Keratinocyte (primary cell): ENCODE results near the gene TCHH. TPM values are rescaled to one million over a fixed set of nuclear protein-coding genes. Genes with fewer than 3 reads are reported as not detected.

Source experiments
- DNase-seq: peaks from one replicate; pipeline ENCODE4 v3.0.0-alpha.2; 2011; ENCODE audit warnings: low read depth, missing footprints, low spot score
- FAIRE-seq: peaks from 2 replicates; lab custom pipeline; 2011; peaks lifted over from hg19 to GRCh38; lab: Jason Lieb, UNC
- H2AFZ ChIP-seq: 2 replicates; pipeline ENCODE4 v1.6.0; 2012; ENCODE audit warnings: low read length, control low read depth, inconsistent platforms; ENCODE audit not compliant: control insufficient read depth
- H3K27ac ChIP-seq: 2 replicates; pipeline ENCODE4 v1.5.1; 2011; ENCODE audit warnings: low read length; ENCODE audit not compliant: control insufficient read depth, insufficient read depth
- H3K27me3 ChIP-seq: 3 replicates; pipeline ENCODE4 v1.6.0; 2011; ENCODE audit warnings: low read length; ENCODE audit not compliant: control insufficient read depth, insufficient read depth; ENCODE audit errors: extremely low read depth
- H3K36me3 ChIP-seq, 2 experiments: 2 replicates in 1 of 2; 3 replicates in 1 of 2; pipeline ENCODE4 v1.5.1; 2011; ENCODE audit warnings: low read length in 2 of 2, mild to moderate bottlenecking in 1 of 2; ENCODE audit not compliant: control insufficient read depth in 2 of 2, insufficient read depth in 2 of 2; ENCODE audit errors: extremely low read depth in 1 of 2
- H3K4me1 ChIP-seq: 3 replicates; pipeline ENCODE4 v1.5.1; 2011; ENCODE audit warnings: low read length; ENCODE audit not compliant: control insufficient read depth, insufficient read depth; ENCODE audit errors: extremely low read depth
- H3K4me2 ChIP-seq: 3 replicates; pipeline ENCODE4 v1.6.0; 2011; ENCODE audit warnings: low read depth, low read length; ENCODE audit not compliant: control insufficient read depth, insufficient read depth; ENCODE audit errors: extremely low read depth
- H3K4me3 ChIP-seq, 3 experiments: fragments of 200-600 bp in 1 of 3; sonication (generic) in 1 of 3; 2 replicates in 2 of 3; 3 replicates in 1 of 3; pipeline ENCODE4 v1.5.1; 2011 to 2016; ENCODE audit warnings: low read length in 3 of 3, mild to moderate bottlenecking in 3 of 3, control low read depth in 2 of 3, inconsistent platforms in 1 of 3, low read depth in 1 of 3, mixed read lengths in 1 of 3, mixed run types in 1 of 3, moderate library complexity in 1 of 3; ENCODE audit not compliant: control insufficient read depth in 2 of 3, insufficient read depth in 2 of 3; ENCODE audit errors: extremely low read depth in 1 of 3
- H3K79me2 ChIP-seq: 2 replicates; pipeline ENCODE4 v1.6.0; 2012; ENCODE audit warnings: low read length; ENCODE audit not compliant: control insufficient read depth, insufficient read depth
- H3K9ac ChIP-seq: 3 replicates; pipeline ENCODE4 v1.6.0; 2011; ENCODE audit warnings: low read length; ENCODE audit not compliant: control insufficient read depth, insufficient read depth; ENCODE audit errors: extremely low read depth
- H3K9me1 ChIP-seq: 3 replicates; pipeline ENCODE4 v1.6.0; 2011; ENCODE audit warnings: low read length; ENCODE audit not compliant: control insufficient read depth, insufficient read depth; ENCODE audit errors: extremely low read depth
- H3K9me3 ChIP-seq: 2 replicates; pipeline ENCODE4 v1.5.1; 2012; ENCODE audit warnings: low read depth, low read length; ENCODE audit not compliant: control insufficient read depth
- H4K20me1 ChIP-seq: 3 replicates; pipeline ENCODE4 v1.6.0; 2011; ENCODE audit warnings: low read length; ENCODE audit not compliant: control insufficient read depth, insufficient read depth; ENCODE audit errors: extremely low read depth
- EZH2 ChIP-seq: IDR thresholded peaks from one replicate; pipeline ENCODE4 v1.6.1; 2012; ENCODE audit warnings: inconsistent platforms, mild to moderate bottlenecking, low read length, moderate library complexity
- dilution Hi-C: fragments of 300-500 bp; cut with MboI; formaldehyde crosslinking; loops from one replicate; pipeline ENCODE4 v1.7.0; 2020; ENCODE audit warnings: low sequenced_read_pairs; ENCODE audit not compliant: extremely low pct_ligation_motif_present
- polyA plus RNA-seq, 5 experiments: library from polyadenylated mRNA; depleted of rRNA in 3 of 5; stranded (reverse) in 3 of 5; stranded (forward) in 1 of 5; unstranded in 1 of 5; fragments of >200 nt; gene quantifications; 1 replicate in 1 of 5; 2 replicates in 3 of 5; 3 replicates in 1 of 5; pipeline versions ENCODE4 v1.2.1 to v1.2.3, GENCODE V29; 2011 to 2012; ENCODE audit warnings: missing spikeins in 2 of 5, low read depth in 1 of 5, low replicate concordance in 1 of 5
- TF ChIP-seq, protein P1 (sequence below), 3 experiments: IDR thresholded peaks in 1 of 3; conservative IDR thresholded peaks in 1 of 3; optimal IDR thresholded peaks in 1 of 3; 2 replicates in 2 of 3; 3 replicates in 1 of 3; pipeline versions ENCODE3 to v1.5.1; 2011; ENCODE audit warnings: low read length in 3 of 3, mild to moderate bottlenecking in 3 of 3, moderate library complexity in 2 of 3, control low read depth in 1 of 3, inconsistent platforms in 1 of 3; ENCODE audit not compliant: insufficient read depth in 2 of 3; ENCODE audit errors: extremely low read depth in 1 of 3

The TCHH gene
- polyA plus RNA-seq, 1 donor (not counting 4 experiments of a cell fraction or from before 2014, with no cell fraction given), result 0.25 TPM

GRCh38 chr1:152096931-152097330 is 18.3 kb downstream of the TCHH start:
- no peak overlapping the region for H3K27ac ChIP-seq
- no peaks in the 10 kb centered on the region for H3K4me1 ChIP-seq
- no peaks in the 10 kb centered on the region for H3K36me3 ChIP-seq
- no peak overlapping the region for H2AFZ ChIP-seq
- H3K9me1 ChIP-seq, result no peaks in the 10 kb centered on the region
- H3K4me2 ChIP-seq, result no peak overlapping the region
- no peak for FAIRE-seq
- no peak overlapping the region for H3K9ac ChIP-seq
- no peaks in the 10 kb centered on the region for H4K20me1 ChIP-seq
- dilution Hi-C loops, result no loop called here
- no peak for DNase-seq
- no peaks in the 10 kb centered on the region for H3K27me3 ChIP-seq
- H3K9me3 ChIP-seq, result no peaks in the 10 kb centered on the region
- H3K79me2 ChIP-seq, result no peaks in the 10 kb centered on the region
- H3K4me3 ChIP-seq, result no peak overlapping the region
- TF ChIP-seq, protein P1, sequence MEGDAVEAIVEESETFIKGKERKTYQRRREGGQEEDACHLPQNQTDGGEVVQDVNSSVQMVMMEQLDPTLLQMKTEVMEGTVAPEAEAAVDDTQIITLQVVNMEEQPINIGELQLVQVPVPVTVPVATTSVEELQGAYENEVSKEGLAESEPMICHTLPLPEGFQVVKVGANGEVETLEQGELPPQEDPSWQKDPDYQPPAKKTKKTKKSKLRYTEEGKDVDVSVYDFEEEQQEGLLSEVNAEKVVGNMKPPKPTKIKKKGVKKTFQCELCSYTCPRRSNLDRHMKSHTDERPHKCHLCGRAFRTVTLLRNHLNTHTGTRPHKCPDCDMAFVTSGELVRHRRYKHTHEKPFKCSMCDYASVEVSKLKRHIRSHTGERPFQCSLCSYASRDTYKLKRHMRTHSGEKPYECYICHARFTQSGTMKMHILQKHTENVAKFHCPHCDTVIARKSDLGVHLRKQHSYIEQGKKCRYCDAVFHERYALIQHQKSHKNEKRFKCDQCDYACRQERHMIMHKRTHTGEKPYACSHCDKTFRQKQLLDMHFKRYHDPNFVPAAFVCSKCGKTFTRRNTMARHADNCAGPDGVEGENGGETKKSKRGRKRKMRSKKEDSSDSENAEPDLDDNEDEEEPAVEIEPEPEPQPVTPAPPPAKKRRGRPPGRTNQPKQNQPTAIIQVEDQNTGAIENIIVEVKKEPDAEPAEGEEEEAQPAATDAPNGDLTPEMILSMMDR (optimal IDR thresholded peaks at IDR 0.05 in 1 of 3, IDR thresholded peaks at IDR 0.05 in 1 of 3, conservative IDR thresholded peaks at IDR 0.05 in 1 of 3; ENCODE audit: extremely low read depth in 1 of 3, insufficient read depth in 2 of 3, low read length in 3 of 3), result no peak
- TF ChIP-seq EZH2, result no peak

DNA sequence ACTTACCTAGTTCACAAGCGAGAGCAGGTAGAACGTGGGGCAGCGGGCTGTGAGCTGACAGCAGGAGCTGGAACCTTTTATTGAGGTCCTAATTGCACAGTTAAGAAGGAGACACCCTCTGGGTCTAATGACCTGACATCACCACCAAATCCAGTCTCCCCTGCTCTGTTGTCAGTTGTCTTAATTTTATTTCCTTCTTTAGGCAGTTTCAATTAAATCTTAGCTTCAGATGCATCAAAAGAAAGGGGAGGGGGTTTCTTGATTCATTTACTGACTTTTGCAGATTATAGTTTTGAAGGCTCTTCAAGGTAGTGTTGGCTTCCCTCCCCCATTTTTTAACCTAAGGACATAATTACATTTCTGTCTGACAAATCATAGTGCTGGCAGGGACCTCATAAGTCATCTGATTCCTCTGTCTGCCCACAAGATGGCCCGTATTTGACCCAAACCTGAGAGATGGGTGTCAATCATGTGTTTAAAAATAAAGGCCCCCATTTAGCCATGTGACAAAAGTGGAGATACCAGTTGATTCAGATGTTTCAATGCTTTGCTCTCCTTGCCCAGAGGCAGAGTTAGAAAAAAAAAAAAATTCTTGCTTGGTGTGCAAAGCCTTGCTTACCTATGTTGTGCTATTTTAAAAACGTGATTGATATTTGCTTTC is 26.1 kb downstream of the TCHH start, which contains the start of gene TCHHL1:
TCHHL1 (minus strand) TSS at position 51 of the 661 bp plus-strand sequence. CDS start 921 bp downstream, outside the sequence.
- Histone ChIP-seq H3K9me3 (no peaks in the 10 kb centered on the region), H3K4me3 (no peak within 1 kb of the TSS), H3K27me3 (peaks cover 3% of the 10 kb centered on the region), H3K4me2 (no peak within 1 kb of the TSS), H3K4me1 (peaks cover 8% of the 10 kb centered on the region), H3K9ac (no peak within 1 kb of the TSS), H2AFZ (no peak within 1 kb of the TSS), H4K20me1 (no peaks in the 10 kb centered on the region), H3K79me2 (no peaks in the 10 kb centered on the region), H3K27ac (no peak within 1 kb of the TSS), H3K36me3 (no peaks in the 10 kb centered on the region), H3K9me1 (no peaks in the 10 kb centered on the region)
- TF ChIP-seq, protein P1 (optimal IDR thresholded peaks at IDR 0.05 in 1 of 3, IDR thresholded peaks at IDR 0.05 in 1 of 3, conservative IDR thresholded peaks at IDR 0.05 in 1 of 3; ENCODE audit: extremely low read depth in 1 of 3, insufficient read depth in 2 of 3, low read length in 3 of 3), result no peak
- TF ChIP-seq EZH2, result no peak
- dilution Hi-C loops, result no loop called here
- no peak for FAIRE-seq
- DNase-seq, result no peak
